H9 (cell line): ENCODE data around the gene ZNF177. TPM values are rescaled to one million over a fixed set of nuclear protein-coding genes. Genes with fewer than 3 reads are reported as not detected.
"Not testable (repeated sequence)": the region's sequence is repeated elsewhere in the genome, so short reads cannot be mapped to it uniquely, and the experiment has no call there.

Experiments used
- DNase-seq: peaks from one replicate; pipeline ENCODE4 v3.0.0-alpha.2; 2017
- H2AFZ ChIP-seq: one replicate; pipeline ENCODE4 v1.6.1; 2013; ENCODE audit warnings: mild to moderate bottlenecking, low read length, control low read depth, moderate library complexity
- H2AK5ac ChIP-seq: 2 replicates; pipeline ENCODE4 v1.6.1; 2013; ENCODE audit warnings: low read length, control low read depth, mixed read lengths; ENCODE audit not compliant: insufficient read length
- H2BK120ac ChIP-seq: one replicate; pipeline ENCODE4 v1.6.1; 2013; ENCODE audit warnings: low read depth, mild to moderate bottlenecking, low read length, control low read depth, inconsistent platforms; ENCODE audit not compliant: poor library complexity, severe bottlenecking
- H2BK12ac ChIP-seq: 2 replicates; pipeline ENCODE4 v1.6.1; 2013; ENCODE audit warnings: low read length, control low read depth, mixed read lengths, low read depth; ENCODE audit not compliant: insufficient read length
- H2BK15ac ChIP-seq: 2 replicates; pipeline ENCODE4 v1.6.1; 2013; ENCODE audit warnings: low read depth, low read length, control low read depth
- H2BK20ac ChIP-seq: one replicate; pipeline ENCODE4 v1.6.1; 2013; ENCODE audit warnings: low read depth, mild to moderate bottlenecking, low read length, control low read depth, inconsistent platforms; ENCODE audit not compliant: poor library complexity, severe bottlenecking
- H2BK5ac ChIP-seq: 2 replicates; pipeline ENCODE4 v1.6.1; 2013; ENCODE audit warnings: low read length, control low read depth, mixed read lengths; ENCODE audit not compliant: insufficient read length
- H3K14ac ChIP-seq: 2 replicates; pipeline ENCODE4 v1.6.1; 2013; ENCODE audit warnings: low read length, control low read depth; ENCODE audit not compliant: insufficient read depth
- H3K18ac ChIP-seq: 2 replicates; pipeline ENCODE4 v1.6.1; 2013; ENCODE audit warnings: low read depth, mild to moderate bottlenecking, mixed read lengths, low read length, control low read depth; ENCODE audit not compliant: insufficient read length
- H3K23ac ChIP-seq: 2 replicates; pipeline ENCODE4 v1.6.1; 2013; ENCODE audit warnings: low read length, control low read depth, mixed read lengths, low read depth; ENCODE audit not compliant: insufficient read length
- H3K23me2 ChIP-seq: 2 replicates; pipeline ENCODE4 v1.6.1; 2013; ENCODE audit warnings: low read depth, mild to moderate bottlenecking, mixed read lengths, low read length, control low read depth; ENCODE audit not compliant: insufficient read length, poor library complexity, severe bottlenecking
- H3K27ac ChIP-seq: 2 replicates; pipeline ENCODE4 v1.5.1; 2013; ENCODE audit warnings: low read length, control low read depth, mixed read lengths, low read depth; ENCODE audit not compliant: insufficient read length
- H3K27me3 ChIP-seq: 2 replicates; pipeline ENCODE4 v1.6.1; 2013; ENCODE audit warnings: low read length, control low read depth, inconsistent platforms; ENCODE audit not compliant: insufficient read depth
- H3K4ac ChIP-seq: 2 replicates; pipeline ENCODE4 v1.6.1; 2013; ENCODE audit warnings: low read depth, mild to moderate bottlenecking, control low read depth, inconsistent platforms, low read length, moderate library complexity
- H3K4me1 ChIP-seq: 2 replicates; pipeline ENCODE4 v1.6.1; 2013; ENCODE audit warnings: low read length, control low read depth, inconsistent platforms; ENCODE audit not compliant: insufficient read depth
- H3K4me2 ChIP-seq: 2 replicates; pipeline ENCODE4 v1.6.1; 2013; ENCODE audit warnings: low read length, control low read depth, mixed read lengths; ENCODE audit not compliant: insufficient read length, insufficient read depth
- H3K56ac ChIP-seq: 2 replicates; pipeline ENCODE4 v1.6.1; 2013; ENCODE audit warnings: low read depth, mild to moderate bottlenecking, mixed read lengths, low read length, control low read depth; ENCODE audit not compliant: insufficient read length
- H3K79me1 ChIP-seq: 2 replicates; pipeline ENCODE4 v1.6.1; 2013; ENCODE audit warnings: low read depth, mild to moderate bottlenecking, moderate library complexity, low read length, control low read depth, inconsistent platforms; ENCODE audit not compliant: insufficient read depth, poor library complexity, severe bottlenecking
- H3K79me2 ChIP-seq: 2 replicates; pipeline ENCODE4 v1.6.1; 2013; ENCODE audit warnings: low read length, control low read depth, inconsistent platforms; ENCODE audit not compliant: insufficient read depth
- H3K9ac ChIP-seq: 2 replicates; pipeline ENCODE4 v1.6.1; 2013; ENCODE audit warnings: low read length, control low read depth, mixed read lengths; ENCODE audit not compliant: insufficient read length; ENCODE audit errors: extremely low read depth
- H3K9me3 ChIP-seq: one replicate; pipeline ENCODE4 v1.6.1; 2013; ENCODE audit warnings: low read depth, low read length, inconsistent platforms; ENCODE audit not compliant: control insufficient read depth
- H3T11ph ChIP-seq: one replicate; pipeline ENCODE4 v1.6.1; 2013; ENCODE audit warnings: mild to moderate bottlenecking, low read length, control low read depth, inconsistent platforms
- H4K20me1 ChIP-seq: one replicate; pipeline ENCODE4 v1.6.1; 2013; ENCODE audit not compliant: control insufficient read depth, insufficient read length, insufficient read depth
- H4K5ac ChIP-seq: 2 replicates; pipeline ENCODE4 v1.6.1; 2013; ENCODE audit warnings: low read depth, mild to moderate bottlenecking, mixed read lengths, low read length, control low read depth; ENCODE audit not compliant: insufficient read length
- H4K8ac ChIP-seq: replicated peaks from 2 replicates; pipeline ENCODE4 v1.6.1; 2013; ENCODE audit warnings: low read length, control low read depth, mixed read lengths, low read depth; ENCODE audit not compliant: insufficient read length
- H4K91ac ChIP-seq: 2 replicates; pipeline ENCODE4 v1.6.1; 2013; ENCODE audit warnings: low read depth, mild to moderate bottlenecking, moderate library complexity, mixed read lengths, low read length, control low read depth; ENCODE audit not compliant: insufficient read length
- H3K27ac Mint-ChIP-seq, 3 experiments: 2 replicates in 2 of 3; 3 replicates in 1 of 3; pipeline ENCODE4 v1.8.0; 2020 to 2021; ENCODE audit warnings: mixed read lengths in 3 of 3, mild to moderate bottlenecking in 1 of 3, moderate library complexity in 1 of 3
- H3K27me3 Mint-ChIP-seq: 2 replicates; pipeline ENCODE4 v1.8.0; 2021; ENCODE audit warnings: low read depth, mild to moderate bottlenecking, moderate library complexity, mixed read lengths
- H3K36me3 Mint-ChIP-seq, 3 experiments: 2 replicates in 2 of 3; 3 replicates in 1 of 3; pipeline ENCODE4 v1.8.0; 2020 to 2021; ENCODE audit warnings: low read depth in 3 of 3, mixed read lengths in 3 of 3; ENCODE audit not compliant: insufficient read depth in 1 of 3
- H3K4me1 Mint-ChIP-seq, 2 experiments: 2 replicates each; pipeline ENCODE4 v1.8.0; 2020; ENCODE audit warnings: mixed read lengths in 2 of 2
- H3K4me3 Mint-ChIP-seq, 2 experiments: 2 replicates in 1 of 2; 3 replicates in 1 of 2; pipeline ENCODE4 v1.8.0; 2020 to 2021; ENCODE audit warnings: mild to moderate bottlenecking in 2 of 2, mixed read lengths in 2 of 2, moderate library complexity in 1 of 2
- H3K9me3 Mint-ChIP-seq, 2 experiments: 2 replicates in 1 of 2; 3 replicates in 1 of 2; pipeline ENCODE4 v1.8.0; 2020; ENCODE audit warnings: mild to moderate bottlenecking in 2 of 2, mixed read lengths in 2 of 2, moderate library complexity in 1 of 2
- CTCF ChIP-seq: fragments of 200-600 bp; sonication (generic); conservative IDR thresholded peaks from 3 replicates; pipeline ENCODE4 v1.8.0; 2021; ENCODE audit warnings: antibody characterized with exemption, mild to moderate bottlenecking
- WGBS: extraction: QIAGEN DNeasy Blood & Tissue Kit; methylation state at CpG from one replicate; pipeline ENCODE4 v1.1.7; 2013; ENCODE audit warnings: missing lambda C conversion rate, low lambda C conversion rate, mixed read lengths; ENCODE audit not compliant: insufficient read length; ENCODE audit errors: extremely low coverage; 5-methylcytosine and 5-hydroxymethylcytosine counted together
- total RNA-seq: library from RNA; stranded (reverse); gene quantifications from 2 replicates; pipeline ENCODE4 v1.2.1, GENCODE V29; 2021

ZNF177 gene
- total RNA-seq, 1 experiment from 2014 or later, result 5.7 TPM

GRCh38 chr19:9321338-9321737 is 41.5 kb upstream of the ZNF177 start:
- no peak overlapping the region for H3K4me2 ChIP-seq
- TF ChIP-seq CTCF, result no peak
- no peak overlapping the region for H2BK15ac ChIP-seq
- no peak overlapping the region for H3K27ac Mint-ChIP-seq
- no peak overlapping the region for H2BK120ac ChIP-seq
- H3T11ph ChIP-seq, result no peak overlapping the region
- H4K8ac ChIP-seq, result no peak overlapping the region
- H4K5ac ChIP-seq, result no peak overlapping the region
- DNase-seq, result no peak
- H2AK5ac ChIP-seq, result no peak overlapping the region
- peaks cover 25 to 31% (median 28%) of the 10 kb centered on the region in 3 experiments for H3K36me3 Mint-ChIP-seq
- no peak overlapping the region for H2BK5ac ChIP-seq
- no peaks in the 10 kb centered on the region for H3K4me1 ChIP-seq
- H3K27ac ChIP-seq, result no peak overlapping the region
- no CpG with 5 or more reads among the region's 23 CpGs for WGBS
- H4K20me1 ChIP-seq, result no peaks in the 10 kb centered on the region
- H3K18ac ChIP-seq, result no peak overlapping the region
- no peak overlapping the region for H3K56ac ChIP-seq
- no peaks in the 10 kb centered on the region for H3K27me3 ChIP-seq
- no peaks in the 10 kb centered on the region; the same call in 1 of the 2 replicates for H3K79me2 ChIP-seq
- peaks cover 4% of the 10 kb centered on the region for H3K27me3 Mint-ChIP-seq
- no peak overlapping the region for H3K23ac ChIP-seq
- H2BK12ac ChIP-seq, result no peak overlapping the region
- H3K4ac ChIP-seq, result no peak overlapping the region
- peaks cover 55 to 74% of the 10 kb centered on the region in 2 experiments for H3K9me3 Mint-ChIP-seq
- H2AFZ ChIP-seq, result no peak overlapping the region
- H3K4me1 Mint-ChIP-seq, result peaks cover 5 to 10% of the 10 kb centered on the region in 2 experiments; a peak in 3 of 4 replicates
- H3K23me2 ChIP-seq, result peaks cover 3% of the 10 kb centered on the region
- no peak overlapping the region for H4K91ac ChIP-seq
- H3K9me3 ChIP-seq, result no peaks in the 10 kb centered on the region
- H3K9ac ChIP-seq, result no peak overlapping the region
- H3K79me1 ChIP-seq, result no peaks in the 10 kb centered on the region
- no peak overlapping the region for H2BK20ac ChIP-seq
- H3K14ac ChIP-seq, result no peak overlapping the region
- no peak overlapping the region for H3K4me3 Mint-ChIP-seq

- H3K79me1 ChIP-seq, H3K4me1 ChIP-seq, H3K79me2 ChIP-seq, H2BK120ac ChIP-seq, H2BK5ac ChIP-seq, H3K23ac ChIP-seq, H3K14ac ChIP-seq, H3K27ac Mint-ChIP-seq, H3K9ac ChIP-seq, DNase-seq, H3K23me2 ChIP-seq, H2AK5ac ChIP-seq, H2AFZ ChIP-seq, H3K56ac ChIP-seq, H2BK12ac ChIP-seq, H3K18ac ChIP-seq, H4K91ac ChIP-seq, H4K5ac ChIP-seq, H3K27me3 ChIP-seq, H3K4ac ChIP-seq, H3K4me3 Mint-ChIP-seq, H3K9me3 ChIP-seq, H4K20me1 ChIP-seq, H3K27me3 Mint-ChIP-seq, H2BK20ac ChIP-seq, H2BK15ac ChIP-seq, H3K27ac ChIP-seq, H3T11ph ChIP-seq, H3K4me2 ChIP-seq, H4K8ac ChIP-seq: not testable (repeated sequence)
- no CpG with 5 or more reads among the region's 14 CpGs for WGBS
- Mint-ChIP-seq H3K4me1 (peaks cover 5 to 10% of the 10 kb centered on the region in 2 experiments; a peak in 3 of 4 replicates), H3K9me3 (peaks cover 56 to 71% of the 10 kb centered on the region in 2 experiments), H3K36me3 (peaks cover 25 to 32% (median 31%) of the 10 kb centered on the region in 3 experiments)
Observed at GRCh38 chr19:9321756-9322155, 41.1 kb upstream of the ZNF177 start.
